GM18517 (cell line): Measurements from ENCODE around the gene P3R3URF.

Experiments
- ATAC-seq: cut with Tn5 transposase; IDR thresholded peaks from one replicate; pipeline ENCODE4 v1.9.1; 2021; ENCODE audit warnings: mild to moderate bottlenecking, moderate library complexity; ENCODE audit not compliant: unreplicated experiment

P3R3URF gene

DNA sequence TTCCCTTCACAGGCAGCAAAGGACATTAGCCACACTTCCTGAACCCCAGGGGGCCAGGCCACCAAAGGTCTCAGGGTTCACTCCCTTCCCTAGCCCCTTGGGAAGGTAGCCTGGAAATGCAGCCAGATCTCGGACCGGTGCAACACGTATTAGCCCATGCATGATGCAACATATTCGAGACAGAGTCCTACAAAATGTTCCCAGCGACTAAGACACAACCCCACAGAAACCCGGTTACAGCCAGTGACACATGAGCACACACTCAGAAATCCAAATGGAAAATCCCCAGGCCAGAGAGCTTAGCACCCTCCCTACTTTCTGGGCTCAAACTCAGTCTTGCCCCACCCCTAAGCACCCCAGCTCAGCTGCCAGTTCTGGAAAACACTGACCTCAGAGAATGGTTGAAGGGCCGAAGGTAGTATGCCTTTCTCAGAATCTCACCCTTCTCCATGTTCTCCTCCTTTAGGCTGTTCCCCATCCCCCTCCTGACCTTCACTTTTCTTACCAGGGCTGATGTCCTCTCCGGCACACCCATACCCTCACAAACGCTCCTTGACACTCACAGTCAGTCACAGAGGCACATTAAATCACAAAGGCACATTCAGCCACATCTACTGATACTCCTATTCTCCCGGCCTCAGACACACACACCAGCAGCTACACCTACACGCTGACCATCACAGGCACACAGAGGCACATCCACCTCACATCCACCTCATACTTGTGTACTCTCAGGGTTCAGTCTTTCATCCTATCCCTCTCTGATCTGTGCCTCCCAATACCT, 1.6 kb downstream of the P3R3URF start, which contains the start of gene TSPAN1:
Gene TSPAN1, plus strand, starts transcription at position 640 of the 784 bp plus-strand sequence. CDS start 6,021 bp downstream, outside the sequence.
- no peak for ATAC-seq

DNA sequence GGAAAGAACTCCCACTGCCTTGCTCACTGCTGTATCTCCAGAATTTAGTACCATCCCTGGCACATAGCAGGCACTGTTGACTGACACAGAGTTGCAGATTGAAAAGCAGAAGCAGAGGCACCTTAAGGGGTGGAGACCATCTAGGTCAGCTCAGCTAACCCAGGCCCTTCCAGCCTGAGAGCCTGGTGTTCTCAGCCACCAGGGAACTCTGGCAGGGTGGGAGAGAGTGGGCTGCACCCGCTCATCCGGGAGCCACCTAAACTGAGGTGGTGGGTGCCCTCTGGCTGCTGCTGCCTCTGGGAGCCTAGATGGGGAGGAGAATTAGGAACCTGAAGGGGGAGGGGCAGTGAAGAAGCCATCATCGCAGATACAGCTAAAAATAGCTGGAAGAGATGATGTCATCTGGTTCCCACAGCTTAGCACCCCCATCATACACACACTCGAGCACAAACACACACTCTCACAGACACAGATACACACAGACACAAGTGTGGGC, 2.9 kb downstream of the P3R3URF start:
- ATAC-seq, result no peak

DNA sequence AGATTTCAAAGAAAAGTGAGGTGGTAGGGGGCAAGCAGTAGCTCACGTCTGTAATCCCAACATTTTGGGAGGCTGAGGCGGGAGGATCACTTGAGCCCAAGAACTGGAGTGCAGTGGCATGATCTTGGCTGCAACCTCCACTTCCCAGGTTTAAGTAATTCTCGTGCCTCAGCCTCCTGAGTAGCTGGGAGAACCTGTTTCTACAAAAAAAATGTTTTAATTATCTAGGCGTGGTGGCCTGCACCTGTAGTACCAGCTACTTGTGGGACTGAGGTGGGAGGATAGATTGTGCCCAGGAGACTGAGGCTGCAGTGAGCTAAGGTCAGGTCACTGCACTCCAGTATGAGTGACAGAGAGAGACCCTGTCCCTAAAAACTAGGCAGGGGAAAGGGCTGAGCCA, 4.0 kb downstream of the P3R3URF start:
- no peak for ATAC-seq

DNA sequence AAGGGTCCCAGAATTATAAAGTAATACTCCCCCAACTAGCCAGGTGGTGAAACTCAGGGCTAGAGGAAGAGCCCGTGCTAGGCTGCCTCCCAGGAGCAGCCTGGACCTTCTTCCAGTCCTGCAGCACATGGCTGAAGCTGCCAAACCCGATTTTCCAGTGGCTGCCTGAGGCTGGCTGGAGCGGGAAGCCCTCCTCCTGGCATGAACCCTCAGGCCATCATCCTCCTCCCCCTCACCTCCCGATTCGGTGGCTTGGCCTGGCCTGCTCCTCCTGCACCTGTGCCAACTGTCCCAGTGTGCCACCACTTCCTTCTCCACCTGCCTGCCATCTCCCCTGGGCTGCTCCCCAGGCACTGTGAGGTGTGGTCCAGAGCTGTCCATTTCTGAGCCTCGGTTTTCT, 4.4 kb downstream of the P3R3URF start:
- ATAC-seq, result no peak

DNA sequence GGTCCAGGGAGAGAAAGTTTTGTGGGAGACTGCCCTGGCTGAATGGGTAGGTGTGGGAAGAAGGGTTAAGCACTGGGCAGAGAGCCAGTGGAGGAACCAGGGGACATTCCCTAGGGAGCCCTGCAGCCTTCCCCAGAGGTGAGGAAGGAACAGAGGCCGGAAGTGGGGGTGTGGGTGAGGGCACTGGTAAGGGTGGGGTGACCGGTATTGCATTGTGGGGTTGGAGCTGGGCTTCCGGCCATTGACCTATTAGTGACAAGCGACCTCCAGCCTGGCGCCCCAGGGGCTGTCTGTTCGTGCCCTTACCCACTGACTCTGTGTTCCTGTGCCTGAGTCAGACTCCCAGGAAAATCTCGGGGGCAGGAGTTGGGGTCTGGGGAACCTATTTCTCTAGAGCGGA, 4.9 kb downstream of the P3R3URF start:
- no peak for ATAC-seq

DNA sequence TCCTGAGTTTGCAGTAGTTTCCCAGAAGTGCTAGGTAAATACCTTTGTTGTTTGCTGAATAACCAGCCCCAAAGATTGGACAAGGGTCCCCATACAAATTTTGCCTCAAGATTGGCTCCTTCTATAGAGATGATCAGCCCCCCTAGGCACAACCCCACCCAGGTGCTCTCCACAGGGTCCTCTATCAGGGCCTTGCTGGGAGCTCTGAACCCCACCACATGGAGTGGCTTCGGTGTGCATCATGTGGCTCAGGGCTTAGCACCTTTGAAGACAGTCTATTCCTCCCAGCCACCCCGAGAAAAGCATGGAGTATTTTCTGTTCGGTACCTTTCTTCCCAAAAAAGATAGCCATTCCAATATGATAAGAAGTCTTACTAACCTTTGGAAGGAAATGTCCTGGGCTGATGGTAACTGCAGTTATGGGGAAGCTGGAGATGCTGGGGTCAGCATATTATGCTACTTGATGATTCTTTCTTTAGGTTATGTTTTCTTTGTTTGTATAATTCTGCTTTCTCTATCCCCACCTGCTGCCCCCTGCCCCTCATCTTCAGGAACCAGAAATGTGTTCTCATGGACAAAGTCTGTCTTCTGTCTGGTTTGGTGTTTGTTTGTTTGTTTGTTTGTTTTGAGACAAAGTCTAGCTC, 6.4 kb downstream of the P3R3URF start:
- no peak for ATAC-seq

DNA sequence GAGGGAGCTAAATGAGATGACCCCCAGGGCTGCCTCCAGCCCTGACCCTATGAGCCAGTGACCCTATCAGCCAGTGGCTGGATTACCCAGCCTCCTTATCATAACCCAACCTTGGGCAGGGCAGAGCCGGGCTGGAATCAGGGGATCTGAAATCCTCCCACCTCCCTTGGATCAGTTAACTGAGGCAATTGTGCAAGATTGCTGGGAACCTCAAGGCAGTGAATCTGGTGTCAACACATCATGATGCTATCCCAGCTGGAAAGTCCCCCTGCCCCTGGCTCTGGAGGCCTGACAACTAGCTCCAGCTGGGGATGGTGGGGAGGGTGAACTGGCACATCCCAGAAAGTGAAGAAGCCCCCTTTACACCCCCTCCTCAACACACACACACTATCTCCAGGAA, 7.8 kb downstream of the P3R3URF start:
- no peak for ATAC-seq

DNA sequence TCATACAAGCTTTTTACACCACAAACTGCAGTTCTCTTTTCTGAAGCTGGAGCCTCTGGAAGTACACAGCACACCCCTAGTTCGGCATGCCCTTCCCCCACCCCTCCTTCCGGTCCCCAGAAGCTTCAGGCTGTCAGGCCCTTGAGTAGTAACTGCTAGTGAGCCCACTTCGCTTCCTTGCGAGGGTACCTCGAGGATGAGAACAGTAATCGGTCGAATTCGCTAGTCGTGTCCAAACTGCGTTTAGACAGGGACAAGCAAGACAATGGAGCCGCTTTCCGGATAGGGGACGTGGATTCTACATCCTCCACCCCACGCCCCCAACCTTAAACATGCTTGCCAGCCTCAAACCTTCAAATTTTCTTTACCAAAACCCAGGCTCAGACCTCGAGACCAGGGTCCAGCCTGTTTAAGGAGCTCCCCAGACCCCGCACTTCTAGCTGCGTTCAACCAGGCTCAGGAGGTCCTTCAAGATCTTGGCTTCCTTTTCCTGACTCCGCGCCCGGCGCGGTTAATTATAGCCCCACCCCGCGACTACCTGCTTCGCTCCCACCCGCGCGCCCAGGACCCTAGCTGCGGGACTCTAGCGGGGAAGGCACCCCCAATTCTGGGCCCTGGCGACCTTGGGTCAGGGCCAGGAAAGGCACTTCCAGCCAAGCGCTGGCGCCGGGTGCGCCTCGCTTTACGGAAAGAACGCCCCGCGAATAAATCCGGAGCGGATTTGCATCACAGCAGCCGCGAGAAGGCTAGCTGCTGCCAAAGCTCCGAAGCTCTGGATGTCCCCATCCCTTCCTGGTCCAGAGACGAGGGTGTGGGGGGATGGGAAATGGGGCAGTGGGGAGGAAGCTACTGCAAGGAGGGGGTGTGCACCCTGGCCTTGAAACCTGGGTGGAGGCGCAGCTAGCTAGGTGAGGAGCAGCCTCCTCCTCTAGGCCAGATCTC, 9.5 kb downstream of the P3R3URF start:
- no peak for ATAC-seq

DNA sequence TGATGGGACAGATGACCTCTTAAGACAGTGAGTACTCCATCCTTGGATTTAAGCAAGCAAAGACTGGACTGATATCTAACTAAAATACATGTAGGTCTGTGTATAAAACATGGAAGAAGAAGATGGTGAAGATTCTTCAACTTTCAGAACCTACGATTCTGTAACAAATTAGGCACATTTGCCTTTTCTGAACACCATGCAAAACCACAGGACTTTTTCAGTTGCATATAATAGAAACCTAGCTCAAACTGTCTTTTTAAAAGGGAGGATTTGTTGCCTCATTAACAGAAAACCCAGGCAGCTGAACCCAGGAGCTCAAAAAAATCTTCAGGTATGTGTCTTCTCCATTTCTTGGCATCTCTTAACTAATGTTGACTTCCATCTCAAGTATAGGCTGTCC, 16.1 kb downstream of the P3R3URF start:
- no peak for ATAC-seq

DNA sequence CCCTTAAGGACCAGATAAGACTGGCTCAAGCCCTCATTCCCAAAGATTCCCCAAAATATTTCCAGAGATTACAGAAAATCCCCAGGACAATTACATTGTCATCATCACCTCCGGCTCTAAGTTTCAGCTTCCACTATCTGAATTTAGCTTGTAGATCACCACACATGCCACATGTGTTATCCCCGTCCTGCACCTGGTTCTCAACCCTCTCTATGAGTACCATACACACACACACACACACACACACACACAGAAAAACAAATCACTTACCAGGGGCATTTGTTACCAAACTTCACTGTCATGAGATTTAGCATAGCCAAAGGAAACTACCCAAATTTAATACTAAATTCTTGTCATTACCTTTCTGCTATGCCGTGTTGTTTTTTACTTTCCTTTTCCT, 16.8 kb downstream of the P3R3URF start:
- ATAC-seq, result no peak

DNA sequence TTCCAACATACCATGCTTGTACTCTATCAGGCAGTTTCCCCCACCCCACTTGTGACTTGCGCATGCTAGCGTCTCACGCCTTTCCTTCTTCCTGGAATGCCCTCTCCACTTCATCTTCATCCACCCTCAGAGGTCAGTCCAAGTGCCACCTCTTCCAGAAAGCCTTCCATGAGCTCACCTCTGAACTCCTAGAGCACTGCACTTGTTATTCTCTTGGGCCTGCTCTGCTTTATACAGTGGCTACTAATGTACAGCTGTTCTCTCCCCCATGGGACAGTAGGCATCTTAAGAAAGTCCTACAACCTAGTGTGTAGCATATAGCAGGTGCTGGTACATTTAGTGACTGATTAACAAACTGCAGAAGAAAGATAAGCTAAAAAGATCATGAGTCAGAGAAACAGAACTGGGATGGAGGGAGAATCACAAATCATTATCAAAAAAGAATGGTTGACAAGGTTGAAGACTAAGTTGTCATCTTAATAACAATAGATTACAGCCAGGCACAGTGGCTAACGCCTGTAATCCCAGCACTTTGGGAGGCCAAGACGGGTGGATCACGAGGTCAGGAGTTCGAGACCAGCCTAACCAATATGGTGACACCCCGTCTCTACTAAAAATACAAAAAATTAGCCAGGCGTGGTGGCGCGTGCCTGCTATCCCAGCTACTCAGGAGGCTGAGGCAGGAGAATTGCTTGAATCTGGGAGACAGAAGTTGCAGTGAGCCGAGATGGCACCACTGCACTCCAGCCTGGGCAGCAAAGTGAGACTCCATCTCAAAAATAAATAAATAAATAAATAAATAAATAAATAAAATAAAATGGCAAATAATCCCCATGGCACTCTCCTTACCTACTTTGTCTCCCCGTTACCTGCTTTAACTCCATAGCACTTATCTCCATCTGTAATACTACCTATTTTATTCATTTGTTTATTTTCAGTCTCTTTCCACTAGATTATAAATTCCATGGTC, 17.7 kb downstream of the P3R3URF start:
- peak; percentile 75 for ATAC-seq

DNA sequence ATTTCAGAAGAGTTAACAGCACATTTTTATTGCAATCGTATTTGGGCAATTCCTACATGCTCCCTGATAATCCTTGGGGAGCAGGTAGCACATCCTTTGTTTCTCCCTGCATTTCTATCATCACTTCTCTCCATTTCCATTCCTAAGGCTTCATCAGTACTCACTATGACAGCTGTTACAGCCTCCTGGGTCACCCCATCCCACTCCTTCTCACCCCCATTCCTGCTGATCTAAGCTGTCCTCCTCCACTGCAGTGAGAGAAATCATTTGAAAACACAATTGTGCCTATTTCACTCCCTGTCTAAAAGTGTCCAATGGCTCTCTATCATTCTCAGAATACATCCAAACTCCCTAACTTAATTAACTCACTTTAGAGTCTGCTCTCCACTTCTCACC, 18.4 kb downstream of the P3R3URF start:
- ATAC-seq, result no peak

DNA sequence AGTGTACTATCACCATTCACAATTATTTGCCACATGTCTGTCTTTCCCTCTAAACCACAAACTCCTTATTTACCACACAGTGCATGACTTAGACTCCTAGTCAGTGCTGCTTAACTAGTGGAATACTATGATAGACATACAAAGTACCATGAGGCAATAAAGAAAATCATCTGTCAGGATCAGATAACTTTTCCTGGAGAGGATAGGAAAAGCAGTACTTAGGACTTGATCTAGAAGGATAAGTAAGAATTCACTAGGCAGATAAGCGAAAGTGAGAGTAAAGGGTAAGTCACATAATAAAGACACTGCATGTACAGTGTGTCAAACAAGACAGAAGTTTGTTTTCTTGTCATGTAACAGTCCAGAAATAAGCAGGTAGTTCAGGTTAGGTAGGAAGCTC, 22.6 kb downstream of the P3R3URF start:
- ATAC-seq, result no peak

DNA sequence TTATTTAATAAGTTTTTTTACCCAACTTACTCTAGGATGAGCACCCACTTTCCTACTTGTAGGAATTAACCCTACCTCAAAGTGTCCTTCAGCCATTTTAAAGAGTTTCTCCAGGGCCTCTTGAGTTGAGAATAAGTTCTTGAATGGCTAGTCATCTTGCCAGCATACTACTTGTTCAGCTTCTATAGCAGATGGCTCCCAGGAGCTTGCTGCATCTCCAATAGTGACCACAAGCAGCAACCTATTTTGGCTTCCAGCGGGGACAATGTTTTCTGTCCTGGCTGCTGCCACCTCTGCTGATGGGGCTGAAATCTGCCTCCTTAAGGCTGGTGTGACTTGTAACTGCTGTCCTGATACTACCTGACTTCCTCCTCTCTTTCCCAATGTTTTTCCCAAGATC, 23.1 kb downstream of the P3R3URF start:
- ATAC-seq, result no peak

DNA sequence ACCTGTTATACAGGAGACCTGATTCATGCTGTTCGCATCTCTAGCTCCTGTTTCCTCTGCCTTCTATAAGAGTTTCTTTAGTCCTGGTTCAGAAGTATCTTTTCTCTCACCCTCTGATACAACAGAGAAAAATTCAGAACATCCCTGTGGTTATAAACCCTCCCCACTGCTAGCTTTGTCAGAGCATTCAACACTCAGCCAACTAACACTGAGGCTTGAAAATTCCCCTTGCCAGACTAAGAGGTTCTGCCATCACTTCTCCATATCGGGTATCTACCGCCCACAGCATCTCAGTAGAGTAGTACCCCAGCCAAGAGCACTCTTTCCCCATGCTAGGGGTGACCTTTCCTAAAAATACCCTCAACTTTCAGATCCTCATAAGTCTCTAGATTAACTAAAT, 24.3 kb downstream of the P3R3URF start:
- no peak for ATAC-seq

DNA sequence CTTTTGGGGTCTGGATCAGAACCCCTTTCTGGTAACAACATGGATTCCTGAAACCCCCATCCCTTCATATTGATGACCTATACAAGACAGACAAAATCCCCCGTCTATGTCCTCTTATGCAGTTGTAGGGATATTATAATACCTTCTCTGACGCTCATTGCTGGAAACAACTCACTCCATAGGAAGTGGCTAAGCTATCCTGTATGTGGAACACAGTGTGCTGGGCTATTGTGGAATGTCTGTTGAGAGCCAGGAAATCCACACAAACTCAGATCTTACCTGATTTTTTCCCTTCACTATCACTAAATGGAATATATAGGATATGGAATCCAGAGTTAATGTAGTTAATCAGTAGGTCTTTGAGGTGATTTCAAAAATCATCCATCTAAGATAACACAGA, 26.2 kb downstream of the P3R3URF start:
- no peak for ATAC-seq

DNA sequence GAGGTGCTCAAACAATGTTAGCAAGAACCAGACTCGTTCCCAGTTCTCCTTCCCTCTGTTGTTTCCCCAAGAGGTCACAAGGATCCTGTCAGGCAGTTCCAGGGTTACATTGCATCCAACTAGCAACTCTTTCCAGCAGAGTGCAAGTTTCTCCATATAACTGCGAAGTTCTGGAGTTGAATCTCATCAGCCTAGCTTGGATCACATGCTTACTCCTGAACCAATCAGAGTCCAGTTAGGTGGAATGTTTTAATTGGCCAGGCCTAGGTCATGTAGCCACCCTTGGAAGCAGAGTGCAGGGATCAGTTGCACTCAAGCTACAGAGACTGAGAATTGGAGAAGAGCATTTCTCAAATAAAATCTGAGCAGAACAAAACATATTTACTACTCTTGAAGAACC, 28.0 kb downstream of the P3R3URF start:
- no peak for ATAC-seq

DNA sequence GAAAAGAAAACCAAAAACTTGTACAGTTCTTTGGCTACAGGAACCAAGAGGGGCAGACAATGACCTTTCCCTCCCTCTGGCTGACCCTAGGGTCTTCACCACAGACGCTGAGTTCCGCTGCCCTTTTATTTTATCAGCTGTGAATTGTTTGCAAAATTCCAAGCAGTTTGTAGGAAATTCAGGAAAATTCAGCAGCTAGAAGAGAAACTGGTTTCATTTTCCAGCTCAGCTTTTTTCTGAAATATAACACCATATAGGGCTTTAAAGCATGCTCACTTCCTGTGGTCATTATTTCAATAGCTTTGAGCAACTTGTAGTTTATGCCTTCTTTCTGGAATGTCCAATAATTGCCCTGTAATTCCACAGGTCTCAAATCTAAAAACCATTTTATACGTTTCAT, 38.4 kb downstream of the P3R3URF start:
- no peak for ATAC-seq

DNA sequence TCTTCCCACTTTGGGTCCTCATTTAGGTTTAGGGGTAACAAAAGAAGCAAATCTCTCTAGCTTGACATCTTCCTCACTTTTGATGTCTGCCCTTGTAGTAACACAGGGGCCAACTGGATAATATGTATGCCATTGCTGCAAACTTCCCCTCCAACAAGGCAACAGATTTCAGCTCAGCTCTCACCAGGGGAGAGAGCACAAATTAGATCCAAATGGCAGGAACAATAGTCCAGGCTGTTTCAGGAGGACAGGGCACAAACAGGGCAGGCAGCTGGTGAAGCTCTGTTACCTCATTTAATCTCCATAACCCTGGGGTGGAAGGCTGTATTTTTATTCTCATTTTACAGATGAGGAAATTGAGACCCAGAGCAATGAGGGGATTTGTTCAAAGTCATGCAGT, 39.6 kb downstream of the P3R3URF start:
- no peak for ATAC-seq

DNA sequence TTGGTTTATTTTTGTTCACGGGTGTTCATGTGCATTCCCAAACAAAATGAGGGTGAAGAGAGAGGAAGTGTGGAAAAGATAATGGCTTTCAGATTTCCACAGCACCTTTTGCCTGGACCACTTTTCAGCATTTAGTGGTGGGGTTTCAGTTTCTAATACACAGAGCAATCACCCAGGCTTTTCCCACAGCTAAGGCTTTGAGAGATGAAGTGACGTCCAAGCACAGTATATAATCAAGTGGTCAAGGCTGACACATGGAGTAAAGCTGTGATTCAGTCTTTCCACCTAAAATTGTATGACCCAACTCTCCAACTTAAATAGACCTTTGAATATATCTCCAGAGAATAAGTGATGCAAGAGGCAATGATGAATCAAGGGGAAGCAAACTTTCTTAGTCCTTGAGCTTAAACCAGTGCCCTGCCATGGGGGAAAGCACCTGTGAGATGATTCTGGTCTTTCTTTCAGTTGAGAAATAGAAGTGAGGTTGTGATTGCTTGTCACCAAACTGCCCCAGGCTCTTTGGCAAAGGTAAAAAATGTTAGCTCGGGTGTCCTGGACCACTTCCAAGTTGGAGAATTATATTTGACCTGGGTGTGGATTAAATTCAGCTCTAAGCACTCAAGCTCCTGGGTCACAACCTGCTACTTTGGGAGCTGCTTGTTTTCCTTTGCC, 41.5 kb downstream of the P3R3URF start:
- no peak for ATAC-seq
